ENCODE results near the gene BRD1.
"Not testable (repeated sequence)": the region's sequence is repeated elsewhere in the genome, so short reads cannot be mapped to it uniquely, and the experiment has no call there.

BRD1 gene

DNA sequence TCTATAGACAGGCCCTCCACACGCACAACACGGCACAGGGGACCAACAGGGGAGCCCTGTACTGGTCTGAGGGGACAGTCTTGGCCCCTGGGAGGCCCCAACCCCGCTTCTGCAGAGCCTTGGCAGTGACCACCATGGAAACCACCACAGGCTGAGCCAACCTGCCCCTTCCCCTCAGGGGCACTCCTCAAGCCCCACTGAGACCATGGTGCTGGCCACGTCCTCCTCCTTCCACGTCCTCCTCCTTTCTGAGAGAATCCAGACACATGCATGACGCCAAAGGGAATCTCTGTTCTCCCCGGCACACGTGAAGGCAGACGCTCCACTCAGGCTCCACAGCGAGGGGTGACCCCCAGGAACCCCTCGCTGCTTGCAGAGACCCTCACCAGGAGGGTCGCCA, 2.7 kb downstream of the BRD1 start:
- Mint-ChIP-seq H3K4me3 (no peak overlapping the region), H3K4me1 (peaks cover 50% of the 10 kb centered on the region), H3K9me3 (no peaks in the 10 kb centered on the region), H3K27me3 (no peaks in the 10 kb centered on the region), H3K27ac (no peak overlapping the region), H3K36me3 (ENCODE audit: low read depth) (peaks cover 38% of the 10 kb centered on the region)
- ATAC-seq (no peak), DNase-seq (no peak)

- Mint-ChIP-seq H3K36me3 (ENCODE audit: low read depth) (peaks cover 38% of the 10 kb centered on the region), H3K4me3 (no peak overlapping the region), H3K4me1 (peaks cover 44% of the 10 kb centered on the region), H3K9me3 (no peaks in the 10 kb centered on the region), H3K27ac (peak overlapping the region; percentile 65), H3K27me3 (no peaks in the 10 kb centered on the region)
- ATAC-seq: no peak
- no peak for DNase-seq
Observed at GRCh38 chr22:49824185-49824925, 3.3 kb downstream of the BRD1 start.

DNA sequence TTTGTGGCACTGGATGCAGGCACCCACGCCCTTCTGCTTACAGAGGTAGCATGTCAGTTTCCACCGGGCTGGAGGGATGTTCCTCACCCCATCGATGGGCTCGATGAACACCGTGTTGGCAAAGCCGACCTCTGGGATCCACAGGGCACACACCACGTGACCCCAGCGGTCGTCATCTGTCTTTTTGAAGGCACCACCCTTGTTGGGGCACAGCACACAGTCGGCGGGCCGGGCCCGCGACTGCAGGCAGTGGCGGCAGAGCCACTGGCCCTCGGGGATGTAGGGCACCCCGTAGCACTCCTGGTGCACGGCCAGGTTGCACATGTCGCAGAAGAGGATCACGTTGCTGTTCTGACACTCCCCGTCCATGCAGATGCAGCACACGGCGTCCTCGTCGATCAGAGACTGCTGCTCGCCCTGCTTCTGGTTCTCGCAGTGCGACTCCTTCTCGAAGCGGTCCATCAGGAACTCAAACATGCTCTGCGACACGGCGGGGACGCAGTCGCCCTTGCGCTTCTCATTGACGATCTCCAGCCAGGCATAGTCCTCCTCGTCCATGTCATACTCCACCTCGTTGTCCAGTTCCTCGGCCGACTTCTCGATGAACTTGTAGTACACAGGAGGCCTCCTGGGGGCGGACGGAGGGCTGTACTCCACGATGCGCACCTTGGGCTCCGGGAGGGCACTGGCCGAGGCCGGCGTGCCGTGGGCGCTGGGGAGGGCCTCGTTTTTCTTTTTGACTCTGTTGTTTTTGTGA, 4.2 kb downstream of the BRD1 start:
- Mint-ChIP-seq H3K4me3 (no peak overlapping the region), H3K27ac (no peak overlapping the region)

GRCh38 chr22:49821741-49822140, 5.9 kb downstream of the BRD1 start:
- H3K27me3 Mint-ChIP-seq, DNase-seq, H3K4me3 Mint-ChIP-seq, H3K9me3 Mint-ChIP-seq, H3K27ac Mint-ChIP-seq, ATAC-seq: not testable (repeated sequence)
- H3K36me3 Mint-ChIP-seq (ENCODE audit: low read depth): peaks cover 57% of the 10 kb centered on the region
- peaks cover 54% of the 10 kb centered on the region for H3K4me1 Mint-ChIP-seq

More for the DNA sequence above, 4.2 kb downstream of the BRD1 start:
- ATAC-seq (no peak), DNase-seq (no peak)
- no peaks in the 10 kb centered on the region for H3K27me3 Mint-ChIP-seq
- peaks cover 42% of the 10 kb centered on the region for H3K36me3 Mint-ChIP-seq (ENCODE audit: low read depth)
- no peaks in the 10 kb centered on the region for H3K9me3 Mint-ChIP-seq
- H3K4me1 Mint-ChIP-seq: peaks cover 40% of the 10 kb centered on the region

- H3K27me3 Mint-ChIP-seq: no peaks in the 10 kb centered on the region
- no peaks in the 10 kb centered on the region for H3K9me3 Mint-ChIP-seq
- H3K4me1 Mint-ChIP-seq: peaks cover 54% of the 10 kb centered on the region
- peaks cover 56% of the 10 kb centered on the region for H3K36me3 Mint-ChIP-seq (ENCODE audit: low read depth)
- no peak overlapping the region for H3K4me3 Mint-ChIP-seq
- no peak for ATAC-seq
- no peak overlapping the region for H3K27ac Mint-ChIP-seq
- DNase-seq: no peak
Observed at GRCh38 chr22:49820984-49821383, 6.7 kb downstream of the BRD1 start.

GRCh38 chr22:49817359-49817758, 10.3 kb downstream of the BRD1 start:
- H3K4me3 Mint-ChIP-seq: no peak overlapping the region
- no peak overlapping the region for H3K27ac Mint-ChIP-seq
- peaks cover 52% of the 10 kb centered on the region for H3K4me1 Mint-ChIP-seq
- H3K36me3 Mint-ChIP-seq (ENCODE audit: low read depth): peaks cover 56% of the 10 kb centered on the region
- ATAC-seq: no peak
- no peaks in the 10 kb centered on the region for H3K9me3 Mint-ChIP-seq
- no peaks in the 10 kb centered on the region for H3K27me3 Mint-ChIP-seq
- DNase-seq: no peak

- Mint-ChIP-seq H3K36me3 (ENCODE audit: low read depth) (peaks cover 49% of the 10 kb centered on the region), H3K4me3 (no peak overlapping the region), H3K27me3 (no peaks in the 10 kb centered on the region), H3K4me1 (peaks cover 57% of the 10 kb centered on the region), H3K27ac (peak overlapping the region; percentile 39), H3K9me3 (no peaks in the 10 kb centered on the region)
- ATAC-seq (peak; percentile 65), DNase-seq (no peak)
Observed at GRCh38 chr22:49815641-49816091, 12.0 kb downstream of the BRD1 start.

DNA sequence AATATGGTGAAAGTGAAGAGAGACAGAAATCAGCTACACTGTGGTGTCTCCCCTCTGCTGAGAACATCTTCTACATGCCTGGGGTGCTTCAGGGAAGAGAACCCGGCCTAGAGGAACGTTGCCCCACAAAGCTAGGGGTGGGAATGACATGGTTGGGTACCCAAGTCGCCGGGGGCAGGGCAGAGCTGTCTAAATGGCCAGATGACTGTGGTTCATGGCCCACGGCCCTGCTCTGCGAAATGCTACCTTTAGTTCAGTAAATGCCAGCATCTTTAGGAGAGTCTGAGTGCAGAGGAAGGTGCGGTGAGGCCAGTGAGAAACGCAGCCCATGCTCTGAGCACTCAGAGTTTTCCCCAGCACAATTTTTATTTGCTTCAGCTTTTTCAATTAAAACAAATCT, 12.8 kb downstream of the BRD1 start:
- peaks cover 63% of the 10 kb centered on the region for H3K4me1 Mint-ChIP-seq
- H3K36me3 Mint-ChIP-seq (ENCODE audit: low read depth): peaks cover 47% of the 10 kb centered on the region
- no peak overlapping the region for H3K27ac Mint-ChIP-seq
- H3K9me3 Mint-ChIP-seq: no peaks in the 10 kb centered on the region
- no peak for ATAC-seq
- no peaks in the 10 kb centered on the region for H3K27me3 Mint-ChIP-seq
- no peak overlapping the region for H3K4me3 Mint-ChIP-seq
- DNase-seq: no peak

DNA sequence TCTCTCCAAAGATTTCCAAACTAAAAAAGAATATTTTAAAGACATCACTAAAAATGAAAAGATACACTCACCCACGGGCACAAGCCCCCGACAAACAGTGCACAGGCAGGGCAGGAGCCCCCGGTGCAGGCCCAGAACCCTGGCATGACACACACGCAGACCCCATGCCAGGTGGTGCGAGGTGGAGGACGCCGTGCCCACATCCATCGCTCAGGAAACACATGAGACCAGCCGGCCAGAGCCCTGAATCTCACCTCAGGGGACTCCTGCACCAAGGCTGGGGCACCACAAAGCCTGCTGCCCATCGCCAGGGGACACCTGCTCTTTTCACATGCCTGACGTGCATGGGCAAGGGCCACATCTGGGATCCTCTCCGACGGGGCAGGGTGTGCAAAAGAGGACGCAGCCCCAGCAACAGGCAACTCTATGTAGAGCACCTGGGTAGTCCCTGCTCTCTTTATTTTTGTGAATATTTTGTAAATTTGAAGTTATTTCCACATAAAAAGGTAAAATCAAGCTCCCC, 13.4 kb downstream of the BRD1 start:
- no peak for ATAC-seq
- Mint-ChIP-seq H3K4me1 (peaks cover 66% of the 10 kb centered on the region), H3K27ac (no peak overlapping the region), H3K4me3 (no peak overlapping the region), H3K36me3 (ENCODE audit: low read depth) (peaks cover 47% of the 10 kb centered on the region), H3K9me3 (no peaks in the 10 kb centered on the region), H3K27me3 (no peaks in the 10 kb centered on the region)
- no peak for DNase-seq

DNA sequence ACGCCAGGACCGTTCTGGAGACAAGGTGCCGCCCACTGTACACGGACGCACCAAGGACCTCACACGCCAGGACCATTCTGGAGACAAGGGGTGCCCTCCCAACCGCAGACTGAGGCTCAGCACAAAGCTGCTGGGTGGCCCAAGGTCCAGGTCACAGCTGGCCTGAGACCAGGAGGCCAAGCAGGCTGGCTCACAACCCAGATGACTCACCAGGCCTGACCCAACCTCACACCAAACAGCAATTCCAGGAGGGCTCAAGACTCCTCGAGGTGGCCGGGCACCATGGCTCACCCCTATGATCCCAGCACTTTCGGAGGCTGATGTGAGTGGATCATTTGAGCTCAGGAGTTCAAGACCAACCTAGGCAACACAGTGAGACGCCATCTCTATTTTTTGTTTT, 14.8 kb downstream of the BRD1 start:
- Mint-ChIP-seq H3K4me3 (no peak overlapping the region), H3K4me1 (peaks cover 75% of the 10 kb centered on the region), H3K27ac (no peak overlapping the region), H3K27me3 (no peaks in the 10 kb centered on the region), H3K36me3 (ENCODE audit: low read depth) (peaks cover 42% of the 10 kb centered on the region), H3K9me3 (no peaks in the 10 kb centered on the region)
- ATAC-seq (no peak), DNase-seq (no peak)

DNA sequence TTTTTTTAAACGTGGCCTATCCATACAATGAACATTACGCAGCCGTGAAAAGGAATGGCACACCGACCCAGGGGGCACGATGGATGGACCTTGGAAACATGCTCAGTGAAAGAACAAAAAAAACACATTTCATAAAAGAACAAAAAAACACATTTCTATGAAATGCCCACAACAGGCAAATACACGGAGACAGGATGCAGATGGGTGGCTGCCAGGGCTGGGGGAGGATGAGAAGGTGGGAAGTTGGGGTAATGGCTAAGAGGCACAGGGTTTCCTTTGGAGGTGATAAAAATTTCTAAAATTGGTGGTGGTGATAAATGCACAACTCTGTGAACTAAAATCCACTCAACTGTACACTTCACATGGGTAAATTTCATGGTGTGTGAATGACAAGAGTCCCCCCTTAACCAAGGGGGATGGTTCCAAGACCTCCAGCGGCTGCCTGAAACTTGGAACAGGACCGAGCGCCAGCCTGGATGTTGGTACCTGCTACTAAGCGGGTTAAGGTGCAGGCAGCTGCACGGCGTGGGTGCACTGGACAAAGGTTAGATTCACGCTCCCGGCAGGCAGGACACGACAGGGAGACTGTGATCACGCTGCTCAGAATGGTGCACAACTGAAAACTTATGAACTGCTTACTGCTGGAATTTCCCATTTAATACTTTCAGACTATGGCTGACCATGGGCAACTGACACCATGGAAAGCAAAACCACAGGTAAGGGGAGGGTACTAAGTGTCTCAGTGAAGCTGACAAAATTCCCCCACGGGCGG, 16.5 kb downstream of the BRD1 start:
- Mint-ChIP-seq H3K36me3 (ENCODE audit: low read depth) (peaks cover 43% of the 10 kb centered on the region), H3K4me1 (peaks cover 79% of the 10 kb centered on the region), H3K27ac (peak overlapping the region; percentile 62), H3K4me3 (peak overlapping the region; percentile 3), H3K27me3 (no peaks in the 10 kb centered on the region), H3K9me3 (no peaks in the 10 kb centered on the region)
- ATAC-seq (peak; percentile 11), DNase-seq (no peak)

DNA sequence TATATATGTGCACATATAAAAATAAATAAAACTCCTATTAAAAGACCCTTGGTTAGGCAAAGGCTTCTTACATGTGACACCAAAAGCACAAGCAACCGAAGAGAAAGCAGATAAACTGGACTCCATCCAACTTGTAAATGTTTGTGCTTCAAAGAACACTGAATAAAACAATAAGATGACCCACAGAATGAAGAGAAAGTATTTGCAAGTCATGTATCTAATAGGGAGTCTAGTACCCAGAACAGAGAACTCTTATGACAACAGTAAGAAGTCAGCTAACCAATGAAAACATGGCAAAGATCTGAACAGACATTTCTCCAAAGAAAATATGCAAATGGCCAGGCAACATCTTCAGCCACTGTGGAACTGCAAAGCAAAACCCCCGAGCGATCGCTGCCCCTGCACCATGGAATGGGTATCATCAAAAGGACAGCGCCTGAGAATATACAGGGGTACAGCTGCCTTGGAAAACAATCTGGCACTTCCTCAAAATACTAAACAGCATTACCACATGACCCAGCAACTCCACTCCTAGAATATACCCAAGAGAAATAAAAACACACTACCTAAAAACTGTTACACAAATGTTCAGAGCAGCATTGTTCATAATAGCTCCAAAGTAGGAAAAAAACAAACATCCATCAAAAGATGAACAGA, 17.2 kb downstream of the BRD1 start:
- Mint-ChIP-seq H3K4me3 (no peak overlapping the region), H3K36me3 (ENCODE audit: low read depth) (peaks cover 40% of the 10 kb centered on the region), H3K4me1 (peaks cover 75% of the 10 kb centered on the region), H3K27me3 (no peaks in the 10 kb centered on the region), H3K27ac (peak overlapping the region; percentile 51), H3K9me3 (no peaks in the 10 kb centered on the region)
- no peak for ATAC-seq
- no peak for DNase-seq

DNA sequence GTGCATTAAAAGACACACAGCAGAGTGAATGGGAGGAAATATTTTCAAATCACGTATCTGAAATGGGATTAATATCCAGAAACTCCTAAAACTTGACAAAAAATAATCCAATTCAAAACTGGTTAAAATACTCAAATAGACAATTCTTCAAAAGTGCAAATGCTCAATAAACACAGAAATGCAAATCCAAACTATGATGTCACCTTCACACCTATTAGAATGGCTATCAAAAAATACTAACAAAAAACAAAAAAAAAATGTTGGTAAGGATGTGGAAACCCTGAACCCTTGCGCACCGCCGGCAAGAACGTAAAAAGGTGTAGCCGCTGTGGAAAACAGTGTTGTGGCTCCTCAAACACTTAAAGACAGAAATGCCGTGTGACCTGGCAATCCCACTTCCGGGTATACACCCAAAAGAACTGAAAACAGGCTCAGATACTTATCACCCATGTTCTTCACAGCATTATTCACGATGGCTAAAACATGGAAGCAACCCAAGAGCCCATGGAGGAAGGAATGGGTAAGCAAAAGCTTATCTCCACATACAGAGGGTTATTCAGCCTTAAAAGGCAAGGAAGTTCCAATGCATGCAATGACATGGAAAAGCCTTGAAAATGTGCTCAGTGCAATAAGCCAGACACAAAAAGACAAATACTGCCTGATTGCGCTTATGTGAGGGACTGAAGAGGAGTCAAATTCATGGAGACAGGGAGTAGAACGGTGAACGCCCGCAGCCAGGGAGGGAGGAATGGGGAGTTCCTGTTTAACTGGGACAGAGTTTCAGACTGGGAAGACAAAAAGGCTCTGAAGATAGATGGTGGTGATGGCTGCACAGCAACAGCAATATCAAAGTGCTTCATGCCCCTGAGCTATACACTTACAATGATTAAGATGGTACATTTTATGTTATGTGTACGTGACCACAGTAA, 19.6 kb downstream of the BRD1 start:
- peaks cover 68% of the 10 kb centered on the region for H3K4me1 Mint-ChIP-seq
- peak overlapping the region; percentile 66 for H3K27ac Mint-ChIP-seq
- peak; percentile 65 for ATAC-seq
- H3K36me3 Mint-ChIP-seq (ENCODE audit: low read depth): peaks cover 36% of the 10 kb centered on the region
- no peaks in the 10 kb centered on the region for H3K27me3 Mint-ChIP-seq
- H3K9me3 Mint-ChIP-seq: no peaks in the 10 kb centered on the region
- peak; percentile 33 for DNase-seq
- peak overlapping the region; percentile 27 for H3K4me3 Mint-ChIP-seq
